ENCODE data around the gene BAIAP2.

BAIAP2 gene

DNA sequence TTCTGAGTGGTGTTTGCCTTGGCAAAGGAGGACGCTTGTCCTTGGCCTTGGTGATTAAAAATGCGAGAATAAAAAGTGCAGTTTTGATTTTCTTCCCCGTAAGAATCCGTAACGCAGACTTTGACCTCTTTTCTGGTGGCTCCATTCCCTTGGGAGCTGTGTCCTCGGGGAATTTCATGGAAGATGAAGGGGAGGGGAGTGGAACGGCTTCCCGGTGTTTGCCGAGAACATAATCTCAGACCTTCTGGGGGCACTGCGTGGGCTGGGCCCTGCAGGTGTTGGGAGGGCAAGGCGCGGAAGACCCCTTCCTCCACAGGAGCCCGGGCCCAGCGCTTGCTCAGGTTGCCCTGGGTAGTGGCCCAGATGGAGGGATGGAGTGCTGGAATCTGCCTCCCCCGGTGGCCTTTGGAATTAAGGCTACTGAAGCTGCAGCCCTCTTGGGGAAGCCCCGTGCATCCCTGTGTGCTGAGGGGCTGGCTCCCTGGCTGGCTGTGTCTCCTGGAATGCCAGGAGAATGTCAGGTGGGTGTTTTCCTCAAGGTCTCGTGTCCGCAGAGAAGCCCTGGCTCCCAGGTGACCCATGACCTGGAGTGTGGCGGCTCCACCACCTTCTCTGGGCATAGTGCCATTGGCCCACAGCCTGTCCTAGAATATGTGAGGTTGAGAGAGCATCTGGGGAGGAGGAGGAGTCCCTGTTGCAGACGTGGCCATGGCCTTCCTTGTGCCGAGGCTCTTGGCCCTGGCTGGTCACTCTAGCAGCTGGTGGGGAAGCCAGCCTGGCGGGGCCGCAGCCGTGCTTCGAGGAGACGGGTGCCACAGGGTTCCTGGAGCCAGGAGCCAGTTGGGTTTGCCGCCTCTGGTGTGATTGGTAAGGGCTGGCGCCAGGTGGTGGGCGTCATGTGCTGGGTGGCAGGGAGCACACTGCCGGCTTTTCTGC is 3.1 kb downstream of the BAIAP2 start:
- no peak for DNase-seq

DNA sequence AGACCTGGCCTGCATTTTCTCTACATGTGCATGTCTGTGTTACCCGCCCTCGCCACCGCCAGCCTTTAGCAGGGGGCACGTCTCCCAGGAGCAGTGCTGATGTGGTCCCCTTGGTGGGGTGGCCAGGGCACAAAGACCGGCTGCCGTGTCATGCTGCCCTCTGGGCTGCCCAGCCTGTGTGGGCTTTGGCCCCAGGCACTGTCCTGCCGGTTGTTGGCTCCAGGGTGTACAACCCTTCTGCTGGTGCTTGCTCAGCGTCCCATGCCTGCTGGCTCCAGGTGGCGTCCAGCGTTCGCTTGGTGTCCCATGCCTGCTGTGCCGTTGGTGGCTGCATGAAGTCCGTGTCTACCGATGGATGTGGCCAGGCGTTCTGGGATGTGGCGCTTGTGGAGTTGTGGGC is 4.1 kb downstream of the BAIAP2 start:
- no peak for DNase-seq

DNA sequence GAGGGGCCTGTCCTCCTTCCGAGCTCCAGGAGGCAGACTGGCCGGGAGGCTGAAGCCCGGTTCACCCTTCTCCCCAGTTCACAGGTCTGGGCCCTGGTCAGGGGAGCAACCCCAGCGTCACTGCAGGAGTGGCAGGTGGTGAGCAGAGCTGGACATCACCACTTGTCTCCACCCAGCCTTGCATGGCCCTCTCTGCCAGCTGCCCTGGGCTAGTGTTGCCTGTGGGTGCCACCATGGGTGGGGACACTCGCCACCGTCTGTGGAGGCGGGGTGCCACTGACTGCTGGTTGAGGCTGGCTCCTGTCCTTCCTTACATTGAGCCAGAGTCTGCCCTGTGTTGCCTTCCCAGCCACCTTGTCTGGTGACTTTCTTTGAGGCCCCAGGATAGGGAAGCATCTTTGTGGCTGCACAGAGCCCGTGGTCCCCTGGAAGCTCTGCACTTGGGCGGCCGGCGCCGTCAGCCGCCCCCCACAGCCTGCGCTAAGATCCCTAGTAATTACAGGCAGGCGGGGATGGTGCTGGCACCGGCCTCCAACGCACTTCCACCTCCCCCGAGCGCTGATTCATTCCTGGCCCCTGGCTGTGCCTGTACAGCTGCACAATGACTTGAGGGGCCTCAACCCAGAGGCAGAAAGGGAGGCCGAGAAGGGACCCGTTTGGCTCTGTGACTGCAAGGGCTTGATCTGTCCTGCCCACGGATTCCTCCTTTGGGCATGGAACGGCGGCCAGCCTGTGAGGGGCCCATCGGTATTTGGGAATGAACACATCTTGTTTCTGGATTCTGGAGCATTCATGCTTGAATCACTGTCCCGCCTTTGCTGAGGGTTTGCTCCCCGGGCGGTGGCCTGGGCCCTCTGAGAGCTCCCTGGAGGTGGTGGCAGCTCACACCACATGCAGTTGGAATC is 5.2 kb downstream of the BAIAP2 start:
- DNase-seq = peak; percentile 73

DNA sequence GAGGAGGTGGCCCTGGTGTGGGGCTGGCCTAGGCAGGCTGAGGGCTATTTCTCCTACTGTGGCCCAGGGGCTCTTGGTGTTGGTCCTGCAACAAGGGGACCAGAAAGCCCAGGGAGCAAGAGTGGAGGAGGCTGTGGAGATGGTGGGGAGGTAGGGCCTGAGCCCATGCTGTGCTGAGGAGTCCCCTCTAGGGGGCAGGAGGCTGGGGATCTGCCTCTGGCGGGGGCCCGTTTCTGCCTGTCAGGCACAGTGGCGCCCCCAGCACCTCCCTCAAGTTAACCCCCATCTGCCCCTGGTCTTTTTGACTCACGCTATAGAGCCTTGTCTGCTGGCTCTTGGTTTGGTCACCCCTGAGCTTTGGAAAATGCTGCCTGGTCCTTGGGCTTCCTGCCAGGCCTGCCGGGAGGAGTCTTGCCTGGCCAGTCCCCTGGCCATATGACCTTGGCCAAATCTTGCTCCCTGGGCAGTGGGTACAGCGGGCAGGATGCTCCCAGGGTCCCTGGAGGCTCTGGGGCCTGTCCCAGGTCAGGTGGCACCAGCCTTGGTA is 5.9 kb downstream of the BAIAP2 start:
- DNase-seq = no peak

DNA sequence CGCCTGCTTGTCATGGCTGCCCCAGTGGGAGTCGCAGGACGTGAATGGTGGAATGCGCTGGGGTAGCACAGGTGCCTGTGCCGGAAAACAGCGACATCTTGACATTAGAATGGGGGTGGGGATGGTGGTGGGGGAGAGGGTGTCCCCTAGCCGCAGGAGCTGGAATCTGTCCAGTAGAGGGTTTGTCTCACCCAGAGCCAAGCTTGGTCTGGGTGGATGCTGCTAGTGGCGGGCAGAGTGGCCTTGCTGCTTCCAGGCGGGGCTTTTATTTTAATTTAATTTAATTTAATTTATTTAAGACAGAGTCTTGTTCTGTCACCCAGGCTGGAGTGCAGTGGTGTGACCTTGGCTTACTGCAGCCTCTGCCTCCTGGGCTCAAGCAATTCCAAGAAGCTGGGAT is 7.7 kb downstream of the BAIAP2 start:
- DNase-seq = no peak

DNA sequence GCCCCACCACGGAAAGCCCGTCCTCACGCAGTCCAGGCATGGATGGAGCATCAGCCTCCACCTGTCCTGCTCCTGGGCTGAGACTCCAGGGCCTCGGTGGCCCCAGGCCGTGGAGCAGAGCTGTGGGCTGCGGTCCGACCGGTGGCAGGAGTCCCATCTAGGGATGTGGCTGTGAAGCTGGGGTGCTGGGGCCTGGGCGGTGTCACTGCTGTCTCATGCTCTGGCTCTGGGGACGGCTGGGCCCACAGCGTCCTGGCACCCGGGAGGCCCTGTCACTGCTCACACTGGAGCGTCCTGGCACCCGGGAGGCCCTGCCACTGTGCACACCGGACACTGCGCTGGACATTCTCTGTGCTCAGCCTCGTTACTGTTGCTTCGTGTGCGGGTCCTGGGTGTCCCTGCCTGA is 8.4 kb downstream of the BAIAP2 start:
- no peak for DNase-seq

DNA sequence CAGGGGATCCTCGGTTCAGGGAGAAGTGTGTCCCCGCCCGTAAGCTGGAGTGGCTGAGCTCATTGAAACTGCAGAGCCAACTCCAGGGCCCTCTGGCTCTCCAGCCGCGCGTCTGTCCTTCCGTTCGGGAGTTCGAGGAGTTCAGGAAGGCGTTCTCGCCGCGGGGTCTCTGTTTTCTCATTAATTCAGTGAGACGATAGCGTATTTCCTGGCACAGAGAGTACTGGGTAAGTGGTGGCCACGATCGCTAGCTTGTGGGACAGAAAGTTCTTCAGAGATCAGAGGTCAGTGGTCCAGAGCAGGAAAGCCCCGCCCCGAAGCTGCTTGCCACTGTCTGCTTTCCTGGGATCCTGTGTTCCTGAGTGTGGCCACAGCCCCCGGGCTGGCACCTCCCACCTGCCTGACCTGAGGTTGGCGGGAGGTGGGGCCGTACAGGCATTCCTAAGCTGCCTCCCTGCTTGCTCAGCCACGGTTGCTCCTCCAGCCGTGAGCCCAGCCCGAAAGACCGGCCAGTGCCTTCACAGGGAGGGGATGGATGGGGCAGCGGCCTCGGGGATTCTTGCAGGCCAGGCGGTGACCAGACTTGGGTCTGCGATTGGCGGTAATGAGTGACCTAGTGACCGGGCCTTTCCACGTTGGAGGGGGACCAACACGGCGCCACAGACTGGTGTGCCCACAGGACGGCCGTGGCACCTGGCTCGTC is 8.9 kb downstream of the BAIAP2 start:
- DNase-seq = no peak

DNA sequence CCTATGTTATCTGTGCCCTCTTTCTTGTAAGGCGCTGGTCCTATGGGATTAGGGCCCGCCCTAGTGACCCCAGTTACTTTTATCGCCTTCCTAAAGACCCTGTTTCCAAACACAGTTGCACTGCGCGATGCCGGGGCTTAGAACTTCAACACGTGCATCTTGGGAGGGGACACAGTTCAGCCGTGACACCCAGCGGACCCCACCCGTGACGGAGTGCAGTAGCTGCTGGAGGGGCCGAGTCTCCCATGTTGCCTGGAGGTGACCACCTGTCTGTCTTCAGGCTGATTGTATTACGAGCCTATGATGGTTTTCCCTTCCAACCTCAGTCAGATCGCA is 9.4 kb downstream of the BAIAP2 start:
- no peak for DNase-seq

DNA sequence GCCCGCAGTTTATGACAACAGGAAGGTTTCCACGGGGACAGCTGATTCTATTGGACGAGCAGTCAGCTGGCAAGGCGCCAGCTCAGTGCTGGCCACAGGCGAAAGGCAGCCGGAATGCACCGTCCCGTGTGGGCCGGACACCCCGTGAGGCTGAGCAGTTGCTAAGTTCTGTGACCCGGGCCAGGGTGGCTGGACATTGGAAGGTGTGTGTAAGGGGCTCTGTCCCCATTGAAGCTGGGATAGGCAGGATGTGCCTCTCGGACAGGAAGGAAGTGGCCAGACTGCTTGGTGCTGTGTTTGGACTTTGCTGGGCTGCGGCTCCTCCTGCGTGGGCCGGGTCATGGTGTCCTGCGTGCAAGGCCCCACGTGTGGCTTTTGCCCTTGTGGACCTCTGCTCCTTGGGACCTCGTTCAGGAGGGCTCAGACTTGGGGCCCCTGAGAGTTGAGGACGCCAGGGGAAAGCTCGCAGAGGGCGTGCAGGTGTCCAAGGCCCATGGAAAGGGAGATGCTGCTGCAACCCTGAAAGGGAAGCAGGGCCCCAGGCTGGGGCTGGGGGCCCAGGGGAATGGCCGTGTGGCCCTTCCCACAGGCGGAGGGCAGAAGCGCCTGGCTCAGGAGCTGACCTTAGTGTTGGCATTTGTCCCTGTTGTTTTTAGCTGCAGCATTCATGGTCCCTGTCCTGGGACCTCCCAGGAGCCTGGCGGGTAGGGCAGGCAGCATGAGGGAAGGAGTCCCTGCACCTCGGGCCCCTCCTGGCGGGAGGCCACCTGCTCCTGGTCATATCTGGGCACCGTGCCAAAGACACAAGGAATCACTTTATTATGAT is 10.0 kb downstream of the BAIAP2 start:
- no peak for DNase-seq

DNA sequence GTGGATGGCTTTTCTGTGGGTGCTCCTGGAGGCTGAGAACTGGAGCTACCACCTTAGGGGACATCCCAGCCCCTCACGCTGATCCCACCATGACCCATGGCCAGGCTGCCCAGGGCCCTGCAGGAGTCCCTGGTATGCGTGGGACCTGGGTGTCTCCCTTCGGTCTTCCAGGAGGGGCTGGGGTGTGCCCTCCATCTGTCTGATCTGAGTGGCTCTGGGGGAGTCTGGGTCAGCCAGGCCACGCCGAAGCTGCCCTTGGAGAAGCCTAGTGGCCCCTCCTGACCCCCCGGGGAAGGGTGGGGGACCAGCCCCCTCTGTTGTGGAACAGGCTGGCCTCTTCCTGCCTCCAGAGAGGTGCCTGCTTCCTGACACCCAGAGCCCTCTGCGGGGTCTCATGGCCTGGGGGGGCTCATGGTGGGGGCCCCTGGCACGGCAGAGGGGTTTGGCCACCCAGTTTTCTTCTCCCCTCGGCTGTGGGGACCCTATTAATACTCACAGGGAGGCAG is 10.7 kb downstream of the BAIAP2 start:
- no peak for DNase-seq

DNA sequence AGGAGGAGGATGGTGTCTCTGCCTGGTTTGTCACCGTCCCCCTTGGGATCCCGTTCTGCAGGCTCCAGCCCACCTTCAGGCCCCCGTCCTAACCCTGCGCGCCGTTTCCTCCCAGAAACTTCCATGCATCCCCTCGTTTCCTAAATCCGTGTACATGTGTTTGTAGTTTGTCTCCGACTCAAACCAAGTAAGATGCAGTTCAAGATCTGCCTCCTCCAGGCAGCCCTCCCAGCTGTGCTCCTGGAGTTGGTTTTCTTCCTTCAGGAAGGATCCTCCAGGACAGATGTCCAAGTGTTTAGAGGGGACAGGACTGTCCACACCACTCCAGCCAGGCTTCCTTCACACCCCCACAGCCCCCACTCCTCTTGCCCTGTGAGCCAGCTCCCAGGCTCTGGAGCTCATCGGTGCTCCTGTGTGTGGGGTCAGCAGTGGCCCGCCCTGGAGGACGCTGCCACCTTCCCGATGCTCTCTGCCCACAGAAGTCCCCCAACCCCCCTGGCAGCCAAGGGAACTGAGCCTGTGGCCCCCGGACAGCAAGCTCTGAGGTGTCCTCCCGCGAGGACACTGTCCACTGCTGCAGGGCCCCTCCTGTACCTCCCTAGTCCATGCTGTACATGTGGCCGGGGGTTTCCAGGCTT is 11.3 kb downstream of the BAIAP2 start:
- DNase-seq = no peak

DNA sequence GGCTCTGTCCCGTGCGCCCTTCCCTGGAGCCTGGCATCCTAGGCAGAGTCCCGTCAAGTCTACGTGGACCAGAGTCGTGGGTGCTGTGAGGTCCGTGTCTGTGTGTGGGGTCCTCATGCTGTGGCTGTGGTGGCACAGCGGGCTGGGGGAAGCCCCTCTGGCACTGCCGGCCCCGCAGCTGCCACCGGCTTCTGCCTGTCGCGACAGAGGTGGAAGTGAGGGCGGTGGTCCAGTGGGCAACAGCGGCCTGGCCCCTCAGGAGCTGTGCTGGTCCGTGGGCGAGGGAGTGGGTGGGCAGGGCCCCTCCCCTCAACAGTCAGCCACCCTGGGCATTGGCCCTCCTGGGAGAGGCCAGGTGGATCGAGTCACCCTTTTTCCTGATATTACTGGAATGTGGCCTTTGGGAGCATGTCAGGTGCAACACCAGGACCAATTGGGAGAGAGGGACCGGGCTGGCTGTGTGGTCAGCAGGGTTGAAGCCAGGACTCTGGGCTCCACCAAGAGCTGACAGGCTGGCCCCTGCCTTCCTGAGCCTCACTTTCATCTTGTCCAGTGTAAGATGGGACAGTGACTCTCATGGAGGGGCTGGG is 11.9 kb downstream of the BAIAP2 start:
- DNase-seq = no peak

DNA sequence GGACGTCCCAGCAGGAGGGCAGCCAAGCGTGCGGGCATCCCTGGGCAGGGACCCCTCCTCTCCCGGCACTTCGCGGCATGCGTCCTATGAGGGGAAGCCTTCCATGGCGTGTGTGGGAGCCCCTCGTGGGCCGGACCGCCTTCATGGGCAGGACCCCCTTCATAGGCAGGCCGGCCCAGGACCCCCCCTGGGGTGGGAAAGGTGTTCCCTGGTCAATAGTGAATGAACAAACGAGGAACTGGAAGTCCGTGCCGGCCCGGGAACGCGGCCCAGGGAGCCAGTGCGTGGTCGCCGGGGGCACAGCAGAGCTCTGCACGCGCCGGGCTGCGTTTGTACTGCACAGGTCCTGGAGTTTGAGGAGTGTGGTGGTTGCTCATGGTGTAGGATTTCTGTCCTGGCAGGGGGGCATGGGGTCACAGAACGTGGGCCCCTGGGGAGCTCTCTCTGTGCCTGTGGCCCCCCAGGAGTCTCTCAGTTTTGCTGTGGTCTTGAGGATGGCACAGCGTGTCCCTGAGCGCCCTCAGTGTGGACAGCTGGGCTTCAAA is 13.9 kb downstream of the BAIAP2 start:
- no peak for DNase-seq

DNA sequence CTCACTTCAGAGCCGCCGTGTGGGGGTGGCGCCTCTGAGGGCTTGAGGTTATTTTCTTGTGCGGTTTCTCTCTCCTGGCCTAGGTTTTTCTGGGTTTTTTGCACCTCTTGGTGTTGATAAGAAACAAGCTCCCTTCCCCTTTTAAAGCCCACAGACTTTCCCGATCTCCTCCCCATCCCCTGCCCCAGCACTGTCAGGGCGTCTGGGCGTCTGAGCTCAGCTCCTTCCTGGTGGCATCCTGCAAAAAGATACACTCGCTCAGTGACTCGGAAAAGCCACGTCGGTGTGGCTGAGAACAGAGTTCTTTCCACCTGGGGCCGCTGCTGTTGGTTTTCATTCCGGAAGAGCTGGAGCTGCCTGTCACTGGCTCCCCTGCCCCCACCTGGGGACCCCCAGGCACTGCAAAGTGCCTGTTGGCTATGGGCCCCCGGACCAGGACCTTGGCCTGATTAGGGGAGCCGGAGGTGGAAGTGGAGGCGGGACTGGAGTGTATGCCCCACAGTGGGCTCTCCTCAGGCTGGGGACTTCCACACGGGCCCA is 14.5 kb downstream of the BAIAP2 start:
- DNase-seq = no peak

DNA sequence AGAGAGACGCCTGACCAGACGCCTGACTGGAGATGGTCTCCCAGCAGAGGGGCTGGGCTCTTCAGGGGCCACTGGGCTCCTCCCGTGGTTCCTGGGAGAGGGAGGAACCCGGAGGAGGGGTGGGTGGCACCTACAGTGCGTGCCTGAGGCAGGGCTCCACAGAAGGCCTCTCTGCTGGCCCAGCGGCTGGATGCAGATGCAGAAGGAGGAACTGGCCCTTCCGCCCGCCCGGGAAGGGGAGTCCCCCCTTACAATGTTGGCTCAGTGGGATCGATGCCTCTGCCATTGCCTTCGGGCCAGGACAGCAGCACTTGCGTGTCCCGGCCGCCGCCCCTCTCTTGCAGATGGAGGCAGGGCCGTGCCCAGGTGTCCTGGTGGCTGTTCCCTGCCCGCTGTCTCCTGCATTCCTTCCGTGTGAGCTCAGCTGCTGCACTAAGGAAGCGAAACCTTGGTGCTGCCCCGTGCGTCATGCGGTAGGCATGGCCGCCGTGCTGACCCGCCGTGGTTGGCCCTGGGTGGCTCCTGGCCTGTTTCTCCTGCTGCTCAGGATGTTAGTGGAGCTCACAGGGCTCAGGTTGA is 15.1 kb downstream of the BAIAP2 start:
- no peak for DNase-seq

DNA sequence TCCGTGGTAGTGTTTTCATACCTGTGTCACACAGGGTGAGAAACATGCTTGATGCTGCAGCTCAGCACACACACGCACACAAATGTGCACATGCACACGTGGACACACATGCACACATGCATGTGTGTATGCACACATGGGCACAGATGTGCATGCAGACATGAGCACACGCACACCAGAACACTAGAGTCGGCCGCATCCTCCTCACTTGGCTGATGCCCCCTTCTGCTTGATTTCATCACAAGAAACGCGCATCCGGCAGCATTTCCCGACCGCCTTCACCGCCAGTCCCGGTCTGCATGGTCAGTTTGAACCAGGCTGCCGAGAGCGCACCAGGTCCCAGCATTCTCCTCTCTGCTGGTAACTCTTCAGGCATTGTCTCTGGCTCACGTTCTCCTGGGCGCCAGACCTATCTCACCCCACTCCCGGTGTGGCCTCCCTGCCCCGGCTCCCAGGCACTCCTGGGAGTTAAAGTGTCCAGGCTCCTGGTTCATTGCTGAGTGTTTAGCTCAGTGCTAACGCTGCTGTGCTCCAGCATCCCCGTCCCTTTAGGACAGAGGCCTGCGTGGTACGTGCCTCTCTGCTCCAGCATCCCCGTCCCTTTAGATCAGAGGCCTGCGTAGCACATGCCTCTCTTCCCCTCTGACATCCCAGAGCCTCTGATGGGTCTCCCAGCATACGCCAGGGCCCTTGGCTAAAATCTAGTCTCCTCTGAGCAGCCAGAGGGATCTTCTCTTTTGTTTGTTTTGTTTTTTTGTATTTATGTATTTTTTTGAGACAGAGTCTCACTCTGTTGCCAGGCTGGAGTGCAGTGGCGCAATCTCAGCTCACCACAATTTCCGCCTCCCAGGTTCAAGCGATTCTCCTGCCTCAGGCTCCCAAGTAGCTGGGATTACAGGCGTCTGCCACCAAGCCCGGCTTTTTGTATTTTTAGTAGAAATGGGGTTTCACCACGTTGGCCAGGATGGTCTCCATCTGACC is 16.0 kb downstream of the BAIAP2 start:
- DNase-seq = no peak

DNA sequence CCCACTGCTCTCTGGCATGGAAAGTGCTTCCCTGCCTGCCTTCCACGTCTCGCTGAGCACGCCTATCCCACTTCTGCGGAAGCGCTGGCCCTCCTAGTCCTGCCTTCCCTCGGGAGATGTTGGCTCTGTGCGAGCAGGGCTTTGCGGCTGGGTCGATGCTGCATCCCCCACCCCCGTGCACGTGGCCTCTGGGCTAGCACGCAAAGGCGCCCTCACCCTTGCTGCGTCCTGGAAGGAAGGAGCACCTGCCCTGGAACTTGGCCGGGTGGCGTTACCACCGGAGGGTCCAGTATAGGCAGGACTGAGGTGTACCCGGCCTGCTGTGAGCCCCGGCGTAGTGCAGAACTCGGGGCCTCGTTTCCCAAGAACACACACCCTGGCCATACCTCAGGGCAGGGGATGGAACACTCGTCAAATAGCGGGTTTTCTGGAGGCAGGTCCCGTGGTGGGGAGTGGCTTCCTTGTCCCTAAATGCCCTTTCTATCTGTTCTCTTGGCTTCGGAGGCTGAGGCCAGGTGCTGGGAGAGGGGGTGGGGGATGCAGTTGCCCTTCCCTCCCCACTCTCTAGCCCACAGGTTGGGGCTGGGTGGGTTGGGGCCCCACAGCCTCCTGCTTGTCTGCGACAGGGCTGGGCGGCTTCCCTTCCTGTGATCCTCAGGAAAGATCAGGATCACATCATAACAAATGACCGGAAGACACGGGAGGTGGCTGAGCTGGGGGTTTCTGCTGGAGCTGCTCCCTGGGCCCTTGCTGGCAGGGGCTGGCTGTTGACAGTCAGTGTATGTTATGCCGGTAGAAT is 17.4 kb downstream of the BAIAP2 start:
- DNase-seq = no peak

Data from fibroblast of skin of abdomen (primary cell).